22Rv1 (cell line): ENCODE measurements around the gene PRDM10.

ENCODE experiments used
- ZFX ChIP-seq: fragments of 450-650 bp; IDR thresholded peaks from 2 replicates; pipeline ENCODE4 v1.6.1; 2017; ENCODE audit warnings: antibody characterized with exemption, borderline replicate concordance
- TF ChIP-seq, protein P1 (sequence below): fragments of 450-650 bp; IDR thresholded peaks from 2 replicates; pipeline ENCODE4 v1.5.1; 2017; ENCODE audit warnings: mild to moderate bottlenecking

DNA sequence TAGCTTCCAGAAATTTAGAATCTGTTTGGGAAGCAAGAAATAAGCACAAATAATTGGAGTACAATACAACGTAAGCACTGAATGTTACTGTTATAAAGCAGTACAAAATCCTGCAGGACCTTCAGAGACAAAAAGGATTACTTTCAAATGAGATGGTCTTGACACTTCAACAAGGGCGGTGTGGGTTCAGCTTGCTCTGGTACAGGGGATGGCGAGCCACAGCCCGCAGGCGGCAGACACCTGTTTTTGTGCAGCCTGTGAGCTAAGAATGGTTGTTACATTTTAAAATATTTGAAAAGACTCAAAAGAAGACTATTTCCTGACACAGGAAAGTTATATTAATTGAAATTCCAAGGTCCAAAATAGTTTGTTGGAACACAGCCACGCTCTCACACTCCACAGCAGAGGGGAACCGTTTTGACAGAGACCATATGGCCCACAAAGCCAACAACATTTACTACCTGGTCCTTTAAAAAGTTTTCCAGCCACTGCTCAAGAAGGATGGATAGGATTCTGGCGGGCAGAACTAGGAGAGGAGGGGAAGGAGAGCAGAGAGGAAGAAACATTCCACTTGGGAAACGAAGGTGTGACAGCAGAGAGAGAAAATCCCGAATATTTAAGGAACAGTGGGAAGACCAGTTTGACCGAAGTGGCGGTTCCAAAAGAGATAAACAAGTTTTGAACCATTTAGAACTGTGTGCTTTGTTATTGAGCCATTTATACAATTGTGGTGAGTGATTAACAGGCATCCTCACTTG, 6.3 kb downstream of the PRDM10 start:
- TF ChIP-seq, protein P1, sequence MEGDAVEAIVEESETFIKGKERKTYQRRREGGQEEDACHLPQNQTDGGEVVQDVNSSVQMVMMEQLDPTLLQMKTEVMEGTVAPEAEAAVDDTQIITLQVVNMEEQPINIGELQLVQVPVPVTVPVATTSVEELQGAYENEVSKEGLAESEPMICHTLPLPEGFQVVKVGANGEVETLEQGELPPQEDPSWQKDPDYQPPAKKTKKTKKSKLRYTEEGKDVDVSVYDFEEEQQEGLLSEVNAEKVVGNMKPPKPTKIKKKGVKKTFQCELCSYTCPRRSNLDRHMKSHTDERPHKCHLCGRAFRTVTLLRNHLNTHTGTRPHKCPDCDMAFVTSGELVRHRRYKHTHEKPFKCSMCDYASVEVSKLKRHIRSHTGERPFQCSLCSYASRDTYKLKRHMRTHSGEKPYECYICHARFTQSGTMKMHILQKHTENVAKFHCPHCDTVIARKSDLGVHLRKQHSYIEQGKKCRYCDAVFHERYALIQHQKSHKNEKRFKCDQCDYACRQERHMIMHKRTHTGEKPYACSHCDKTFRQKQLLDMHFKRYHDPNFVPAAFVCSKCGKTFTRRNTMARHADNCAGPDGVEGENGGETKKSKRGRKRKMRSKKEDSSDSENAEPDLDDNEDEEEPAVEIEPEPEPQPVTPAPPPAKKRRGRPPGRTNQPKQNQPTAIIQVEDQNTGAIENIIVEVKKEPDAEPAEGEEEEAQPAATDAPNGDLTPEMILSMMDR: no peak
- no peak for TF ChIP-seq ZFX
